ENCODE results near the gene CYP3A7. TPM values are rescaled to one million over a fixed set of nuclear protein-coding genes. Genes with fewer than 3 reads are reported as not detected.
"Not testable (repeated sequence)": the region's sequence is repeated elsewhere in the genome, so short reads cannot be mapped to it uniquely, and the experiment has no call there.

CYP3A7 gene
- total RNA-seq, 2 experiments from 2014 or later = not detected

GRCh38 chr7:99720800-99721595 is 14.0 kb downstream of the CYP3A7 start:
- CTCF ChIA-PET = no interaction called here
- Mint-ChIP-seq H3K27ac (no peak overlapping the region), H3K4me1 (ENCODE audit: low read depth) (peaks cover 19% of the 10 kb centered on the region), H3K9me3 (peaks cover 1% of the 10 kb centered on the region), H3K27me3 (ENCODE audit: low read depth) (no peaks in the 10 kb centered on the region), H3K36me3 (ENCODE audit: low read depth) (no peaks in the 10 kb centered on the region), H3K4me3 (no peak overlapping the region)
- no peak for DNase-seq
- intact Hi-C loops (cut with micrococcal nuclease) = loop anchor here (1.0 to 2.0 kb wide), 3 partner anchors 46 to 90 kb away; no protein-coding TSS in a partner anchor

DNA sequence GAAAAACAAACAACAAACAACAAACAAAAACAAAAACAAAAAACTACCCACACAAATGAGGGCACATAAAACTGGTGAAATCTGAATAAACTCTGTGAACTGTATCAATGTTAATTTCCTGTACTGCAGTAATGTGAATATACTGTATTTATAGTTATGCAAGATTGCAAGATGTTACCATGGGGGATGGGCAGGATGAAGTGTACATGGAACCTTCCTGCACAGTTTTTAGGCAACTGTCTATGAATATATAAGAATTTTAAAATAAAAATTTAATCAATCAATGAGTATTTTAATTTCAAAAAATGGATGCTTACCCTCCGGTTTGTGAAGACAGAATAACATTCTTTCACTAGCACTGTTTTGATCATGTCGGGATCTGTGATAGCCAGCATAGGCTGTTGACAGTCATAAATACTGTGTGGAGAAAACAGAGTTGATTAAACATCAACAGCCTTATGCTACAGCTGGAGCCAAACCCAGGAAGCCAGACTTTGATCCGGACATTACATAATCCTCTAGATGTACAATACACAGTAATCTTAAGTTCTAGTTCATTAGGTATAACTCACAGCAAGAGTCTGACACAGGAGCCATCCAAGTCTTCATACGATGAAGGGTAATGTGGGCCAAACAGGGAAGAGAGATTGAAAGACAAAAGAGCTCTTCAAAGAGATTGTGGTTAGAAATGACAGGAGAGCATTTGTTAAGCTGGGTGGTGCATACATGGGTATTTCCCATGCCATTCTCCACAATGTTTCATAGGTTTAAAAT is 14.8 kb downstream of the CYP3A7 start:
- no peak overlapping the region for H3K27ac Mint-ChIP-seq
- no peak for DNase-seq
- intact Hi-C loops (cut with micrococcal nuclease) = loop anchor here (1.0 to 2.0 kb wide), 3 partner anchors 45 to 89 kb away; no protein-coding TSS in a partner anchor
- H3K9me3 Mint-ChIP-seq = peaks cover 1% of the 10 kb centered on the region
- H3K27me3 Mint-ChIP-seq (ENCODE audit: low read depth) = no peaks in the 10 kb centered on the region
- peaks cover 19% of the 10 kb centered on the region for H3K4me1 Mint-ChIP-seq (ENCODE audit: low read depth)
- H3K36me3 Mint-ChIP-seq (ENCODE audit: low read depth) = no peaks in the 10 kb centered on the region
- CTCF ChIA-PET = no interaction called here
- H3K4me3 Mint-ChIP-seq = no peak overlapping the region

DNA sequence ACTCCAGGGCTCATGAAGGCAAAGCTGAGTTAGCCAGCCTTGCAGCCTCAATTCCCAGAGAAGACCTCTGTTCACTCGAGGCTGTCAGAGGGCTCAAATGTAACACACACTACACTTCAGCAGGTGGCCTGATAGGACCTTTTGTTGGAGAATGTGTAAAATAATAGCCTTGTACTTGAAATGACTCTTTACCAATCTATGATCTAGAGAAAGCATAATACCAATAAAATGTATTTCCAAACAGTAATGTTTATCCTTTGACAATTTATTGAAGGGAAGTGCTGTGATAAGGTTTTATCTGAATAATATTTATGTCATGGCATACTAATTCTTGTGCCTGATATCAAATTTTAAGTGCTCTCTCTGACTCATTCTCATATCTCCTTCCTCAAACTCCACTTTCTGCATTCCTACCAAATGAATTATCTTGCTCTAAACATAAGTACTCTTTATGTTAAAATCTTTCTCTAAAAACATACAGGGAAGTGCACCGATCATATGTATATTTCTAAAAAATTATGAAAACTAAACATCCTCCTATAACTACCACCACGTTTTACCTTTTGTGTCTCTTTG is 20.9 kb downstream of the CYP3A7 start:
- CTCF ChIA-PET = no interaction called here
- Mint-ChIP-seq H3K4me3 (no peak overlapping the region), H3K4me1 (ENCODE audit: low read depth) (peaks cover 2% of the 10 kb centered on the region), H3K9me3 (peaks cover 1% of the 10 kb centered on the region), H3K27ac (no peak overlapping the region), H3K36me3 (ENCODE audit: low read depth) (peaks cover 10% of the 10 kb centered on the region), H3K27me3 (ENCODE audit: low read depth) (no peaks in the 10 kb centered on the region)
- no peak for DNase-seq
- intact Hi-C loops (cut with micrococcal nuclease) = no loop called here

- Mint-ChIP-seq H3K4me3 (no peak overlapping the region), H3K9me3 (no peaks in the 10 kb centered on the region), H3K27me3 (ENCODE audit: low read depth) (no peaks in the 10 kb centered on the region), H3K36me3 (ENCODE audit: low read depth) (peaks cover 11% of the 10 kb centered on the region), H3K4me1 (ENCODE audit: low read depth) (no peaks in the 10 kb centered on the region), H3K27ac (no peak overlapping the region)
- CTCF ChIA-PET = no interaction called here
- no peak for DNase-seq
- intact Hi-C loops (cut with micrococcal nuclease) = no loop called here
Observed at GRCh38 chr7:99709838-99710578, 25.0 kb downstream of the CYP3A7 start.

DNA sequence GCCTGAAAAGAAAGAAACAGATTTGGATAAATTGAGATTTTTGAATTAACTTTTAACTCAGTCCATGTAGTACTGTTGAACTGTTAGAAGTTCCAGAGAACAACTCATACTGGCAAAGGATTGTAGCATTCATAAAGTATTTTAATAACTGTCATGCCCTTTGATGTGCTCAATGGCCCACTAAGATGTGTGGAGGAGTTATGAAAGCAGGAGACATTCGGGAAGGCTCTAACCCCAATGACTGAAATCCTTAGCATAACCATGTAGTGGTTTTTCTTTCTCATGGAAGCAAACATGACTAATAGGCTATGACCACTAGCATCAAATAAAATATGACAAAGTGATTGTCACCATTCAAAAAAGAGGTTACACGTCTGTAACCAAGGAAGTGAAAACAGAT is 25.7 kb downstream of the CYP3A7 start:
- H3K27me3 Mint-ChIP-seq (ENCODE audit: low read depth) = no peaks in the 10 kb centered on the region
- H3K4me1 Mint-ChIP-seq (ENCODE audit: low read depth) = no peaks in the 10 kb centered on the region
- no peaks in the 10 kb centered on the region for H3K9me3 Mint-ChIP-seq
- DNase-seq = no peak
- CTCF ChIA-PET = no interaction called here
- H3K27ac Mint-ChIP-seq = no peak overlapping the region
- H3K4me3 Mint-ChIP-seq = no peak overlapping the region
- peaks cover 6% of the 10 kb centered on the region for H3K36me3 Mint-ChIP-seq (ENCODE audit: low read depth)
- intact Hi-C loops (cut with micrococcal nuclease) = no loop called here

- no peak overlapping the region for H3K4me3 Mint-ChIP-seq
- H3K36me3 Mint-ChIP-seq (ENCODE audit: low read depth) = peaks cover 4% of the 10 kb centered on the region
- no peak for DNase-seq
- intact Hi-C loops (cut with micrococcal nuclease) = no loop called here
- no peaks in the 10 kb centered on the region for H3K27me3 Mint-ChIP-seq (ENCODE audit: low read depth)
- no peaks in the 10 kb centered on the region for H3K4me1 Mint-ChIP-seq (ENCODE audit: low read depth)
- H3K9me3 Mint-ChIP-seq = no peaks in the 10 kb centered on the region
- H3K27ac Mint-ChIP-seq = no peak overlapping the region
- CTCF ChIA-PET = no interaction called here
Observed at GRCh38 chr7:99707096-99707495, 27.9 kb downstream of the CYP3A7 start.

GRCh38 chr7:99699946-99700345 is 35.0 kb downstream of the CYP3A7 start:
- no peak for DNase-seq
- H3K9me3 Mint-ChIP-seq = no peaks in the 10 kb centered on the region
- intact Hi-C loops (cut with micrococcal nuclease) = no loop called here
- no peaks in the 10 kb centered on the region for H3K27me3 Mint-ChIP-seq (ENCODE audit: low read depth)
- H3K27ac Mint-ChIP-seq = no peak overlapping the region
- H3K36me3 Mint-ChIP-seq (ENCODE audit: low read depth) = no peaks in the 10 kb centered on the region
- CTCF ChIA-PET = no interaction called here
- H3K4me1 Mint-ChIP-seq (ENCODE audit: low read depth) = peaks cover 2% of the 10 kb centered on the region
- no peak overlapping the region for H3K4me3 Mint-ChIP-seq

DNA sequence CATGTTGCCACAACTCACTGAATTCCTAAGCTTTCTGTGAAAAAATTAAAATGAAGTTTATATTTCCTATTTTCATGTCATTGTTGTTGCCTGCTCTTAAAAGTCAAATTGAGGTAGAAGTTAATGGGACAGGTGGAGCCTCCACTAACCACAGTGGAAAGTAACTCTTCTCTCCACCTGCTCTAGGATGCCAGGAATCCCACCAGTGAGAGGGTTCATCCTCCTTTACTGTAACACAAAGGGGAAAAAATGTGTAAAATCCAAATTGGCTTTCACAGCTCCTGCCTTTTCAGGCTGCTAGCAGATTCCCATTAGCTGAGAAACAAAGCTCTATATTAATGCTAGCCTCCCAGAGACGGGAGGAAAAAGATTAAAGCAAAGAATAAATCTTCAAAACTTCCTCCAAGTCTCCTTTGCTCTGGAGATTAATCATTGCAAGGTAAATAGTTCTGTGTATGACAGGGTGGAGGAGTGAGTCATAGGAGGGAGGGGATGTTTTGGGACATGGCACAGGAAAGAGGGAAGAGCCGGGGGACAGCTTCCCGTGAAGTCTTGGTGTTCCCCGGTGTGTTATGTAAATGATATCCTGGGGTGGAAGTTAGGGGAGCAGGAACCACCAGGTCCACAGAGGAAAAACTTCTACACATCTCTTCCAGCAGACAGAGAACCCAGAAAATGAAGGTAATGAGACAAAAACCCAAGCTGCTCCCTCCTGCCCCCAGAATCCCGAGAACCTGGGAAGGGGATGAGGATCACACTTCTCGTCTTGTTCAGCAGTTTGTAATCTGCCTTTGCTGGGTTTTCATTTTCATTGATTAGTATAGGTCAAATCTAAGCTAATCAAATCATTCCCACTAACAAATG is 35.9 kb downstream of the CYP3A7 start:
- H3K36me3 Mint-ChIP-seq (ENCODE audit: low read depth); intact Hi-C loops (cut with micrococcal nuclease); H3K9me3 Mint-ChIP-seq; H3K27ac Mint-ChIP-seq; H3K27me3 Mint-ChIP-seq (ENCODE audit: low read depth); H3K4me1 Mint-ChIP-seq (ENCODE audit: low read depth); H3K4me3 Mint-ChIP-seq; CTCF ChIA-PET; DNase-seq: not testable (repeated sequence)

- CTCF ChIA-PET = no interaction called here
- Mint-ChIP-seq H3K9me3 (peaks cover 8% of the 10 kb centered on the region), H3K4me1 (ENCODE audit: low read depth) (peaks cover 20% of the 10 kb centered on the region), H3K27ac (no peak overlapping the region), H3K4me3 (no peak overlapping the region), H3K27me3 (ENCODE audit: low read depth) (no peaks in the 10 kb centered on the region), H3K36me3 (ENCODE audit: low read depth) (no peaks in the 10 kb centered on the region)
- DNase-seq = no peak
- intact Hi-C loops (cut with micrococcal nuclease) = no loop called here
Observed at GRCh38 chr7:99694912-99695304, 40.1 kb downstream of the CYP3A7 start.

DNA sequence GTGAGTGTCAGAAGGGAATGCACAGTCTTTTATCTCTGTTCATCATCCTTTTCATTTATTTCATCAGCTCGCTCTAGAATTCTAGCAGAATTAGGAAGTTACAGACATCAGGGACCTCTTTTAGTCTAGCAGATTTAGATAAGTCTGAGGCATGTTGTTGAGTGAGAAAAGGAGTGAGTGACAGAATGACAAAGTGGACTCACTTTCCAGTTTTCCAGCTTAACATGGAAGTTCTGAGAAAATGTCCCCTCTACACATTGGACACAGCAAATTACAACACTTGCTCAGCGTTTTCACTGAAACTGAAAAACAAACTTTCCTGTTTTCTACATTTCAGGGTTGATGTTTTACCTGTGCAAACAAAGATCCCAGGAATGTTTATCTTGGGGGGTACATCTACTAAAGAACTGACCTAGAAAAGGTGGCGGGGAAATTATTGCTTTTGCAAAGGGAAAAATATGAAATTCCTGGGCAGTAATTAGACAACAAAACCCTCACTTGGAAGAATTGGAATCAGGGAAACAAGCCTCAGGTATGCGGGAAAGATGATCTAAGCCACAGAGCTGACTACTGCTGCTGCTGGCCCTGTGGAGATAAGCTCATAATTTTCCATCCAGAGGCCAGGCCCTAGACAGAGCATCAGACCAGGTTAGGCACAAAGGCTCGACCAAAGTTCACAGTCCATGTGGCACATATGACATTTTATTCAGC is 40.6 kb downstream of the CYP3A7 start:
- Mint-ChIP-seq H3K4me3 (no peak overlapping the region), H3K27me3 (ENCODE audit: low read depth) (no peaks in the 10 kb centered on the region), H3K27ac (no peak overlapping the region), H3K9me3 (peaks cover 10% of the 10 kb centered on the region), H3K4me1 (ENCODE audit: low read depth) (peaks cover 20% of the 10 kb centered on the region), H3K36me3 (ENCODE audit: low read depth) (peaks cover 1% of the 10 kb centered on the region)
- DNase-seq = no peak
- CTCF ChIA-PET = no interaction called here
- intact Hi-C loops (cut with micrococcal nuclease) = no loop called here

DNA sequence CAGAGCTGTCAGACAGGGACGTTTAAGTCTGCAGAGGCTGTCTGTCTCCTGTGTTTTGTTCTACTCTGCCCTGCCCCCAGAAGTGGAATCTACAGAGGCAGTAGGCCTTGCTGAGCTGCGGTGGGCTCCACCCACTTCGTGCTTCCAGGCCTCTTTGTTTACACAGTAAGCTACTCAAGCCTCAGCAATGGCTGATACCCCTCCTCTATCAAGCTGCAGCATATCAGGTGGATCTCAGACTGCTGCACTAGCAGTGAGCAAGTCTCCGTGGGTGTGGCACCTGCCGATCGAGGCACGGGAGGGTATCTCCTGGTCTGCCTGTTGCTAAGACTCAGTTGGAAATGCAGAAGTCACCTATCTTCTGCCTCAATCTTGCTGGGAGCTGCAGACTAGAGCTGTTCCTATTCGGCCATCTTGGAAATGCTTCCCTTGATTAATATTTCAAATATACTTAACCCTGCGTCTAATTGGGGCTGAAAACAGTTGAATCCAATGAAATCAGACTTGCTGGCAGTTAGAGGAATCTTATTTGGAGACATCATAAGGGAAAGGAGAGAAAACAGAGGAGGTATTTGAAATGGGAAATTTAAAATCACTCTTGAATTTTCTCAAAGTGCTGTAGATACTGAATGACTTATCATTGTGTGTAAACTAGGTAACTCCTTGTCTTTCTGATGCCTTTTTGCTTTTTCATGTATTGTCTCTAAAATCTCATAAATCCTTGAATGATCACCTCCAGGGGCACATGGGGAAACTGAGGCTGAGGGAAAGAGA is 41.4 kb downstream of the CYP3A7 start:
- CTCF ChIA-PET = interaction anchor here (1.2 kb wide), 1 partner anchor 104 kb away, joined by 3 read pairs; no protein-coding TSS in a partner anchor
- peak; percentile 19 for DNase-seq
- H3K4me3 Mint-ChIP-seq = no peak overlapping the region
- H3K9me3 Mint-ChIP-seq = peaks cover 11% of the 10 kb centered on the region
- intact Hi-C loops (cut with micrococcal nuclease) = no loop called here
- H3K4me1 Mint-ChIP-seq (ENCODE audit: low read depth) = peaks cover 17% of the 10 kb centered on the region
- H3K27me3 Mint-ChIP-seq (ENCODE audit: low read depth) = no peaks in the 10 kb centered on the region
- H3K27ac Mint-ChIP-seq = no peak overlapping the region
- H3K36me3 Mint-ChIP-seq (ENCODE audit: low read depth) = peaks cover 1% of the 10 kb centered on the region
